GM21360 (cell line): Measurements from ENCODE around the gene MSRB1.
A peak's percentile ranks its signal among the peaks of the same experiment; 100 is the strongest.
"Not testable (repeated sequence)": the region's sequence is repeated elsewhere in the genome, so short reads cannot be mapped to it uniquely, and the experiment has no call there.

Experiments
- ATAC-seq: cut with Tn5 transposase; IDR thresholded peaks from one replicate; pipeline ENCODE4 v1.9.1; 2021; ENCODE audit warnings: mild to moderate bottlenecking, moderate library complexity; ENCODE audit not compliant: unreplicated experiment

MSRB1 gene

DNA sequence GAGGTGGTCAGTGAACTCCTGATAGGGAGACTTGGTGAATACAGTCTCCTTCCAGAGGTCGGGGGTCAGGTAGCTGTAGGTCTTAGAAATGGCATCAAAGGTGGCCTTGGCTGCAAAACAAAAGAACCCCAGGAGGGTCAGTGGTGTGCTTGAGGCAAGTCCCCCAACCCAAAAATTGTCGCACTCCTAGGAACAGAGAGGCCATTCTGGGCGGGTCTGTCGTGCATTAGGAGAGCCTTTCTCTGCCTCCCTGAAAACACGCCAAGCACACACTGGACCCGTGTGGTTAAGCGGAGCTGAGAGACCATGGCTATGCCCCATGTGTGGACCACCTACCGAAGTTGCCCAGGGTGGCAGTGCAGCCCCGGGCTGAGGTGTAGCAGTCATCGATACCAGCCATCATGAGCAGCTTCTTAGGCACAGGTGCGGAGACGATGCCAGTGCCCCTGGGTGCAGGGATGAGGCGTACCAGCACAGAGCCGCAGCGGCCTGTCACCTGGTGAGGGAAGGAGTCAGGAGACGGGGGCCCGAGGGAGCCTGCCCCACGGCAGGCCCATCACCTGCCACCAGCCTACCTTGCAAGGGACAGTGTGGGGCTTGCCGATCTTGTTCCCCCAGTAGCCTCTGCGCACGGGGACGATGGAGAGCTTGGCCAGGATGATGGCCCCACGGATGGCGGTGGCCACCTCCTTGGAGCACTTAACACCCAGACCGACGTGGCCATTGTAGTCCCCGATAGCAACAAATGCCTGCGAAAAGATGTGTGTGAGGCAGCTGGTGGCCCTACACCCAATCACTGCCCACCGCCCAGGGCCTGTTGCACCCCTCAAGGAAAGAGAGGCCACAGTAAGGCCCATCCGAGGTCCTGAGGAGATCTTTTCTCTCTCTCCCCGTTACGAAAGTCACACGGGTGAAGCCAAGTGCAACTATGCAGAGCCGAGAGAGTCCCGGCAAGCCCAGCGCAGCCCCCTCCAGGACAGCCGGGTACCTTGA, 19.5 kb upstream of the MSRB1 start:
- ATAC-seq = not testable (repeated sequence)

DNA sequence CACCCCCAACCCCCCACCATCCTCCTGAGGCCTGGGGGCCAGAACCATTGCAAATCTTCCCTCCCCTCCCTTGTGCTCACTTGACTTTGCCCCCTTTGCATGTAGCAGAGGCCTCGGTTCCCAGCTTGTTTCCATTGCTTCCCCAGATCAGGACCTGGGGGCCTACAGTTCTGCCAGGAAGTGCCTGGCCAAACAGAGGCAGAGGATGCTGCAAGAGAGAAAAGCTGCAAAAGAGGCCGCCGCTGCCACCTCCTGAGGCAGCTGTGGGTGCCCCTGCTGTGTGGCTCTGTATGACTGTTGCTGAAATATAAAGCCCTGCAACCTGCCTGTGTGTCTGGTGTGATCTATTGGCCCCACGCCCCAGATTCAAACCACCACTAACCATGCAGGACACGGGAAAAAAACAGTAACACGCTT, 18.7 kb upstream of the MSRB1 start:
- no peak for ATAC-seq

DNA sequence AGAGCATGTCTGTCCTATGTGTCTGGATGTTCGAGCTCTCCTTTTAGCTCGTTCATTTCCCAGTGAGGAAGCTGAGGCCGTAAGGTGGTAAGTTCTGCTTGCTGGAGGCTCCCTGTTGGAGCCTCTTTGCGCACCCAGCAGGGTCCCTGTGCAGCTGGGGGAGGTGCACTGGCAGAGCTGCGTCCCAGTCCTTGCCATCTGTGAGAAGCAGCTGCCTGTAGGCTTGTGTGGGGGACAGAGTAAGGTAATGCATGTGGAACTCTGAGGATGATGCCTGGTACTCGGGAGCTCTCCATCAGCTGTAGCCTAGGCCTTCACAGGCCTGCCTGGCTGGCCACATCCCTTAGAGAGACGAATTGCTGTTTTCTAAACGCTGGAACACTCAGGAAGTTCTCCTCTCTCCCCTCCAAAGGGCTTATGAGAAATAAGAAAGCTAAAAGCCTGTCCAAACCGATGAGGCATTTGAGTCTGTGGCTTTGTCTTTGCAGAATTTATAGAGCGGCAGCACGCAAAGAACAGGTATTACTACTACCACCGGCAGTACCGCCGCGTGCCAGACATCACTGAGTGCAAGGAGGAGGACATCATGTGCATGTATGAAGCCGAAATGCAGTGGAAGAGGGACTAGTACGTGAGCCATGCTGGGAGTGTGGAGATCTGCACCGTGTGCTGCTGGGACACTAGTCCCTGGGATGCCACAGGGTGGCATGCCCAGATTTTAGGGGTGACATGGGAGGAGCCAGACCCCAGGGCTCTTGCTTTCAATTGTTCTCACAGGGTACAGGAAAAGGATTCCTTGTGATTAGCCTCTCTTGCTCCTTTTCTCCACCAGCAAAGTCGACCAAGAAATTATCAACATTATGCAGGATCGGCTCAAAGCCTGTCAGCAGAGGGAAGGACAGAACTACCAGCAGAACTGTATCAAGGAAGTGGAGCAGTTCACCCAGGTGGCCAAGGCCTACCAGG, 17.9 kb upstream of the MSRB1 start:
- no peak for ATAC-seq

DNA sequence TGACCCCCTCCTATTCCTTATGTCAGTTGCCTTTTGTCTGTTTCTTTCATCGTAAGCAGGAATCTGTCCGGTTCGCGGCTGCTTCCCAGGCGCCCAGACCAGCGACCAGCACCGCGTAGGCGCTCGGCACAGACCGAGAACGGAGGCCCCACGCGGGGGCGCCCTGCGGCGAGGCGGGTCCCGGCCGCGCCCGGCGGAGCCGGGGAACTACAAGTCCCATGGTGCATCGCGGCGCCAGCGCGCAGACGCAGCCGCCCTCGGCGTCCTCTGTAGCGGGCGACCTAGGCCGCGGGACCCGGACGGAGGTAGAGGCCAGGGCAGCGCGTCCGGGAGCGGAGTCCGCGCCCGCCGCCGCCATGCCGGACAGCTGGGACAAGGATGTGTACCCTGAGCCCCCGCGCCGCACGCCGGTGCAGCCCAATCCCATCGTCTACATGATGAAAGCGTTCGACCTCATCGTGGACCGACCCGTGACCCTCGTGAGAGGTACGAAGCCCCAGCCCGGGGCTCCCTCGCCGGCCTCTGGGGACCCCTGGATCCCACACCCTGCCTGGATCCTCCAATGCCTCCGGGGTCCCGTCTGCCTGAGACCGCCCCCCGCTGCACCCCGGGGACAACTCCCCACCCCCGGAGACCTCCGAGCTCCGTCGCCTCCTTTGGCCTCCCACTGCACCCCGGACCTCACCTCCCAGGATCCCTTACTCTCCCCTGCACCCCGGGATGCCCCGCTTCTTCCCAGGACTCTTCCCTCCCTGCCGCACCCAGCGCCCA, 16.5 kb upstream of the MSRB1 start, which contains the start of gene NDUFB10:
NDUFB10 (plus strand) TSS at position 270 of the 771 bp plus-strand sequence; CDS start at position 357, 87 bp downstream.
- ATAC-seq = peak; percentile 61

DNA sequence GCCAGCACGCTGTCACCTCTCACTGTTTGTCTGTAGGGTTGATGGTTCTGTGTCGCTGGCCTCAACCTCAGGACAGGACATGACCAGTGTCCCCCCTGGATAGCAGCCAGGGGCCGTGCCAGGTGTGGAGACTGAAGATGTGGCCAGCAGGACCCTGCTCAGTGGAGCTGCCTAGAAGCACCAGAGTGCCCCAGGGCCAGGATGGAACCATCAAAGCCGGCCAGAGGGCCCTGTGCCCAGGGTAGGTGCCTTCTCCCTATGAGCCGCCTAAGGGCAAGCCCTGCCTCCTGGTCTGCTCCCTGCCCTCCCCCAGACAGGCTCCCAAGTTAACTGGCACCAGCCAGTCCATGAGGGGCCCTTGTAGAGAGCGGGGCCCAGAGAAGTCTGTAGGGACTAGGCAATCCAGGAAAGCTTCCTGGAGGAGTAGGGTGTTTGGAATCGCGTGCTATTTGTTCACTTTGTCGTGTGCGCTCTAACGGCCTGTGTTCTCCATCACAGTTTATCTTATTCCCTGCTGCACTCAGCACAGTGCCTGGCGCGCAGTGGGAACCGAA, 15.8 kb upstream of the MSRB1 start:
- no peak for ATAC-seq

DNA sequence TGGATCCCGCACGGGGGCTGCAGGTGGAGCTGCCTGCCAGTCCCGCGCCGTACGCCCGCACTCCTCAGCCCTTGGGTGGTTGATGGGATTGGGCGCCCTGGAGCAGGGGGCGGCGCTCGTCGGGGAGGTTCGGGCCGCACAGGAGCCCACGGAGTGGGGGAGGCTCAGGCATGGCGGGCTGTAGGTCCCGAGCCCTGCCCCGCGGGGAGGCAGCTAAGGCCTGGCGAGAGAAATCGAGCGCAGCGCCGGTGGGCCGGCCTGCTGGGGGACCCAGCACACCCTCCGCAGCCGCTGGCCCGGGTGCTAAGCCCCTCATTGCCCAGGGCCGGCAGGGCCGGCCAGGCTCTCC, 15.1 kb upstream of the MSRB1 start:
- not testable (repeated sequence) for ATAC-seq

DNA sequence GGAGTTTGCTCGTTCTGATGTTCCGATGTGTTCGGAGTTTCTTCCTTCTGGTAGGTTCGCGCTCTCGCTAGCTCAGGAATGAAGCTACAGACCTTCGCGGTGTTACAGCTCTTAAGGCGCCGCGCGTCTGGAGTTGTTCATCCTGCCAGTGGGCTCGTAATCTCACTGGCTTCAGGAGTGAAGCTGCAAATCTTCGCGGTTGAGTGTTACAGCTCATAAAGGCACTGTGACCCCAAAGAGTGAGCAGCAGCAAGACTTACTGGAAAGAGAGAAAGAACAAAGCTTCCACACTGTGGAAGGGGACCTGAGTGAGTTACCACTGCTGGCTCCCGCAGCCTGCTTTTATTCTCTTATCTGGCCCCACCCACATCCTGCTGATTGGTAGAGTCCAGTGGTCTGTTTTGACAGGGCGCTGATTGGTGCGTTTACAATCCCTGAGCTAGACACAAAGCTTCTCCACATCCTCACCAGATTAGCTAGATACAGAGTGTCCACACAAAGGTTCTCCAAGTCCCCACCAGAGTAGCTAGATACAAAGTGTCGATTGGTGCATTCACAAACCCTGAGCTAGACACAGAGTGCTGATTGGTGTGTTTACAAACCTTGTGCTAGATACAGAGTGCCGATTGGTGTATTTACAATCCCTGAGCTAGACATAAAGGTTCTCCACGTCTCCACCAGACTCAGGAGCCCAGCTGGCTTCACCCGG, 14.6 kb upstream of the MSRB1 start:
- not testable (repeated sequence) for ATAC-seq

DNA sequence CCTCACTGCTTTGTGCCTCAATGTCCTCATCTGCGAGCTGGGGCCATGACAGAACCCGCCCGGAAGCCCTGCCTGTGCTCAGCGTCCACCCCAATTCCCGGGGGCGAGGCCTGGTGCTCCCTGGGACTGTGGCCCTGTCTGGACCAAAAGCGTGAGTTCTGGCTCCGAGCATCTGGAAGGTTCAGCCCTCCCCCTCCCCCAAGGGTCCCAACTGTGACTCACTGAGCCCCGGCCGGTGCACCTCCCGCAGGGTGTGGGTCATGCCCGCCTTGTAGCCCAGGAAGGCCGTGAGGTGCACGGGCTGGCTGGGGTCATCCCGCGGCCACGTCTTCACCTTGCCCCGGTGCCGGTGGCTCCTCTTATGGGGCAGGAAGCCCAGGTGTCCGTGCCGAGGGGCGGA, 10.7 kb upstream of the MSRB1 start:
- no peak for ATAC-seq

DNA sequence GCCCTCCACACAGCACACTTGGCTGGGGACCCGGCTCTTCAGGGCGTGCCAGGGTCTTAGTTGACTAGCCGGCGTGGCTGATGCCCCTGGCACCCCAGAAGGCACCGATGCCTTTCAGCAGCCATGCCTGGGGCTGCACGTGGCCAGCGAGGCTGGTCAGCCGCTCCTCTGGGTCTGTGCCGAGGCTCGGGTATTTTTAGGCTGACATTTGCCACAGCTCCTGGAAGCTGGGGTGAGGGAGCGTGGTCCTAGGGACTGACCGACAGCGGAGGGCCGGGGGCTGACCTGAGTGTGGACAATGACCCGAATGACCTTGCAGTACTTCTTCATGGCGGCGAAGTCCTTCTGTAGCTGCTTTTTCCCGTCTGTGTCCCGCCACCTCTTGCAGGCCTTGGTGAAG, 7.6 kb upstream of the MSRB1 start:
- ATAC-seq = no peak

DNA sequence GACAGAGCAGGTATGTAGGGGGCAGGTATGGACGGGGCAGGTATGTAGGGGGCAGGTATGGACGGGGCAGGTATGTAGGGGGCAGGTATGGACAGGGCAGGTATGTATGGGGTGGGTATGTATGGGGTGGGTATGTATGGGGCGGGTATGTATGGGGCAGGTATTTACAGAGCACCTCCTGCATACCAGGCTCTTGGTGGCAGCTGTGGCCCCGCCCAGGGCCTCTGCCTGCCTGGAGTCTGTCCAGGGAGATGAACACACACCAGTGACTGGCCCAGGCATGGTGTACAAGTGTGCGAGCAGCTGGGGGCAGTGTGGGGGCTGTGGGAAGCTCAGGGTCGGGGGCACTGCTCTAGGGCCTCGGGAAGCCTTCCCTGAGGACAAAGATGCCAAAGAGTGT, 7.0 kb upstream of the MSRB1 start:
- ATAC-seq = no peak

DNA sequence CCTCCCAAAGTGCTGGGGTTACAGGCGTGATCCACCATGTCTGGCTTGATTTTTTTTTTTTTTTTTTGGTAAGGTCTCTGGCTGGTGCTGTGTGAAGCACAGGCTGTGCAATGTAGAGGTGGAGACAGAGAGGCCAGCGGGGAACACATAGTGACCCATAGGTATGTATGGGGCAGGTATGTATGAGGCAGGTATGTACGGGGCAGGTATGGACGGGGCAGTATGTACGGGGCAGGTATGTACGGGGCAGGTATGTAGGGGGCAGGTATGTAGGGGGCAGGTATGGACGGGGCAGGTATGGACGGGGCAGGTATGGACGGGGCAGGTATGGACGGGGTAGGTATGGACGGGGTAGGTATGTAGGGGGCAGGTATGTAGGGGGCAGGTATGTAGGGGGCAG, 6.5 kb upstream of the MSRB1 start:
- ATAC-seq = no peak

DNA sequence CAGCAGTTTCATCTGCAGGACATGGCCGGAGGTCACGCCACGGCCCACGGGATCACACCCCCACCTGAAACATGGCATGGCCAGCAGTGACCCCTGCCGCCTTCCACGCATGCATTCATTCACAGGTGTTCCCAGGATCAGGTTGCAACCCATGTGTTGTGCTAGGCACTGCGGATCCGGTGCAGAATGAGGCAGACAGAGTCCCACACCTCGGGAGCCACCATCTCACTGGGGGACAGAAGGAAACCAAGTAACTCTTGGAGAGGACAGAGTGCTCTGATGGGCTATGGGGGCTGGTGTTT, 4.3 kb upstream of the MSRB1 start:
- no peak for ATAC-seq

DNA sequence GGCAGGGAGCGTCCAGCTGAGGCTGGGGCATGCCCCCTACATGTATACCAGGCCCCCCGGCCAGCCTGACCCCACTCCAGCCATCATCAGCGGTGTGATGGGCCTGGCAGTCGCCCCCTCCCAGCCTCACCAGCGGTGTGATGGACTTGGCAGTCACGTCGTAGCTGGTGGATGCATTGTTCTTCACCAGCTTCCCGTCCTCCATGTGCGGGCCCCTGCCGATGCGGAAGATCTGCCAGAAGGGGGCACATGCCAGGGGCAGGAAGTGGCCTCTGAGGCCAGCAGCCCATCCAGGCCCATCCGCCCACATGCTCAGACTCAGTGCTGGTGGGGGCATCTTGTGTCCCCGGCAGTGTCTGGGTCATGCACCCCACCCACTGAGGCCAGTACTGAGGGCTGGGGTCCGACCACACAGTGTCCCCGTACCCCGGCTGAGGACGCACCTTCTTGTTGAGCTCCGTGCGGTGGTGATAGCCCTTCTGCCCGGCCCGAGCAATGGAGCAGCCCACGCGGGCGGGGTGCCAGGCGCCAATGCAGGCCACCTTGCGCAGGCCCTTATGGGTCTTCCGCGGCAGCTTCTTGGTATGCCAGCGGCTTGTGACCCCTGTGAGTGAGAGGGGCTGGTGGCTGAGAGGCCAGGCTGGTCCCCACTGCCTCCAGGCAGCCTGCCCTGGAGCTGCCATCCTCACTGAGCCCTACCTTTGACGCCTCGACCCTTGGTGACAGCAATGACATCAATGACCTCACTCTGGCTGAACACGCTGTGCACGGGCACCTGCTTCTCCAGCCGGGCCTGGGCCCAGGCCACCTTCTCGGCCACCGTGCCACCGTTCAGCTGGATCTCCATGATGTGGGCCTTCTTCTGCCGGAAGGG, 3.7 kb upstream of the MSRB1 start:
- no peak for ATAC-seq

DNA sequence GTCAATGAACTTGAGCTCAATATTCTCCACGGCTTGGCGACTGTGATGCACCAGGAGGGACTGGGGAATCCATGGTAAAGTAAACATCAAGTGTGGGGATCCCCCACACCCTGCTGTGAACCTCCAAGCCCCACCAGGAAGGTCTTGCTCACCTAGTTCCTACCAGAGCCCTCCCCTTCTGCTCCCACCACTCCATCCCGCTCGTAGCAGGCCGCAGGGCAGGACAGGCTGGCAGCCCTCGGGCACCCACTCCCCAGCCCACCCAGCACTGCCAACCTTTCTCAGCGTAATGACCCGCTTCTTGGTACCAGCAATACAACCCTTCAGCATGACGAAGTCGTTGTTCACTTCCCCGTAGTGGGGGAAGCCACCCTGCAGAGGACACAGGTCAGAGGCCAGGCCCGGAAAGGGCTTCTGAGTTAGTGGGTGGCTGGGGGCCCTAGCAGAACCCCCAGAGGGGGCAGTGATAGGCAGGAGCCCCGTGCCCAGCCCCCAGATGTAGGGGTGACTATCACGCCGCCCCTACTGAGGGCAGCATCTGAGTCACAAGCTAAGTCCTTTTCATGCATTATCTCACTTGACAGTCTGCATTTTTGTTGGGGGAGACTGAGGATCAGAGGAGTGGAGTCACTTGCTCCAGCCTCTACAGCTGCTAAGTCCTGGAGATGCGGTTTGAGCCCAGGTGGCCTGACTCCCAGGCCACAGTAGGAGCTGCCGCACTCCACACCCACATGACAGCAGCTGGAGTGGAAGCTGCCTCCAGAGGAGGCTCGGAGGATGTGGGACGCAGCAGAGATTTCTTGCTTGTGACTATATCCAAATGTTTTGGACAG, 2.8 kb upstream of the MSRB1 start:
- no peak for ATAC-seq

DNA sequence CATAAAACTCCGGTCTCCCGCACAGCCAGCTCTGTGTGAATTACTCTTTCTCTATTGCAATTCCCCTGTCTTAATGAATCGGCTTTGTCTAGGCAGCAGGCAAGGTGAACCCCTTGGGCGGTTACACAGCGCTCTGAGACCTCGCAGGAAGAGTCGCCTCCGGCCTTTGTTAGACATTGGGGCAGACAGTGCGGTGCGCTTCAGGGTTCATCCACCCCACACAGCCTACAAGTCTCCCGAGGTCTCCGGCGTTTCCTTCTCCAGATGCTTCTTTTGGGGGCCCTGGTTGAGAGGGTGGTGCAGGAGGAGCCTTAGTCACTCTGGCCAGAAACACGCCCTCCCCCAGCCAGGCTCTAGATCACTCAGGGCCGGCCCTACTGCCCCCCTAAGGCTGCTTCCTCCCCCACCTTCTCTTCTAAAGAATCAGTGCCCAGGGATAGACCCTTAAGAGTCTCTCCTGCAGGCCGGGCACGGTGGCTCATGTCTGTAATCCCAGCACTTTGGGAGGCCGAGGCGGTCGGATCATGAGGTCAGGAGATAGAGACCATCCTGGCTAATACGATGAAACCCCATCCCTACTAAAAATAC, 1.7 kb upstream of the MSRB1 start:
- no peak for ATAC-seq

DNA sequence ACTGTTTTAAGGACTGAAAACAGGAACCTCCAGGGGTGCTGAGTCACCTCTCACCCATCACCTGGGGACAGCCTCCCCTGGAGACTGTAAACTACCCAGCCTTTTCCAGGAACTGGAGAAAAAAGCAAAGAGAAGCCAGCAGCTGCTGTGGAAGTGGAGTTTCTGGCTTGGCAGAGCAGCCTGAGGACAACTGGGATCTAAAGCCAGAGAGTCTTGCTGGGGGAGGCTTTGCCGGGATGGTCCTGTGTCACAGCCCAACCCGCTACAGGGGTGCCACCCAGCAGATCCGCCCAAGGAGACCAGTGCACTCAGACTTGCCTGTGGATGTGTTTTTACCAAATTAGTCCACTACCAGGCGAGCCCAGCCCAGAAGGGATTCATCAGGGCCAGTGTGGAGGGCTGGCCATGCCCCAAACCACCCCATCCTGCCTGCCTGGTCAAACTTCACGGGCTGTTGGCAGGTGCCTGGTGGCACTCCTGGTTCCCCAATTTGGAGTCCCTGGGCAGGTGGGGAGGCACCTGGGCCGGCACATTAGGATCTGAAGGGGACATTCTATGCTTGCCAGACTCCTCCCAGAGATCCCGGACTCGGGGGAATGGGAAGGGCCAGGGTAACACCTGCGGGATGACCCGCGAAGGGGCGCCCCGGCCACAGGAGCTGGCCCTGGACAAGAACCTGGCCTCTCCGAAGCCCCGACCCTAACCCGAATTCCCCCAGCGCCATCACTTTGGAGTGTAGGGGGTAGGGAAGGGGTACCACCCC, 771 bp downstream of the MSRB1 start:
- ATAC-seq = no peak
